IMR-90 (cell line): ENCODE data around the gene HOXB9. TPM values are rescaled to one million over a fixed set of nuclear protein-coding genes. Genes with fewer than 3 reads are reported as not detected.
A peak's percentile ranks its signal among the peaks of the same experiment; 100 is the strongest.

Experiments used
- ATAC-seq: fragments of 200-7000 bp; cut with Tn5 transposase; 2 replicates; pipeline ENCODE4 v1.9.1; 2020; ENCODE audit warnings: low read depth, mild to moderate bottlenecking, moderate library complexity
- BruUV-seq: library from RNA; stranded (reverse); fragments of 400-500 nt; replicated peaks from 2 replicates; lab custom pipeline; 2021; lab: Mats Ljungman, UMichigan
- CTCF ChIA-PET: fragments of 300-600 bp; formaldehyde crosslinking; extraction: SDS; loops from one replicate; lab custom pipeline; 2021; ENCODE audit warnings: antibody characterized with exemption; lab: Yijun Ruan, JAX
- POLR2A ChIA-PET: fragments of 300-600 bp; sonication (Branson Sonifier 250); formaldehyde crosslinking; loops from one replicate; lab custom pipeline; 2022; ENCODE audit warnings: antibody characterized with exemption; ENCODE audit not compliant: unreplicated experiment; lab: Charles Lee
- DNase-seq: peaks from one replicate; pipeline ENCODE4 v3.0.0; 2013
- H2AFZ ChIP-seq: replicated peaks from 2 replicates; pipeline ENCODE3; 2013; ENCODE audit warnings: low read length, mild to moderate bottlenecking; ENCODE audit not compliant: poor library complexity
- H2AK5ac ChIP-seq: 2 replicates; pipeline ENCODE4 v1.6.1; 2013; ENCODE audit warnings: low read depth, low read length, inconsistent platforms
- H2AK9ac ChIP-seq: replicated peaks from 2 replicates; pipeline ENCODE3; 2013; ENCODE audit warnings: mild to moderate bottlenecking, low read depth, low read length, moderate library complexity; ENCODE audit not compliant: poor library complexity
- H2BK120ac ChIP-seq: 2 replicates; pipeline ENCODE4 v1.6.1; 2013; ENCODE audit warnings: low read depth, low read length, inconsistent platforms
- H2BK15ac ChIP-seq: 3 replicates; pipeline ENCODE4 v1.6.1; 2013; ENCODE audit warnings: low read depth, low read length, inconsistent platforms
- H2BK20ac ChIP-seq: 2 replicates; pipeline ENCODE4 v1.6.1; 2013; ENCODE audit warnings: low read depth, mild to moderate bottlenecking, inconsistent platforms, low read length, moderate library complexity
- H2BK5ac ChIP-seq: 2 replicates; pipeline ENCODE4 v1.6.1; 2013; ENCODE audit warnings: mild to moderate bottlenecking, low read depth, low read length, inconsistent platforms; ENCODE audit not compliant: poor library complexity, severe bottlenecking
- H3K14ac ChIP-seq: replicated peaks from 2 replicates; pipeline ENCODE4 v1.6.1; 2013; ENCODE audit warnings: low read depth, low read length, inconsistent platforms
- H3K18ac ChIP-seq: 2 replicates; pipeline ENCODE4 v1.6.1; 2013; ENCODE audit warnings: low read depth, low read length, control low read depth
- H3K23ac ChIP-seq: 2 replicates; pipeline ENCODE4 v1.6.1; 2013; ENCODE audit warnings: low read depth, low read length, inconsistent platforms
- H3K27ac ChIP-seq: 2 replicates; pipeline ENCODE4 v1.5.1; 2013; ENCODE audit warnings: mild to moderate bottlenecking, control low read depth, low read length; ENCODE audit not compliant: insufficient read depth
- H3K27me3 ChIP-seq: 2 replicates; pipeline ENCODE4 v1.6.1; 2013; ENCODE audit warnings: low read length; ENCODE audit not compliant: control insufficient read depth, insufficient read depth
- H3K36me3 ChIP-seq: 2 replicates; pipeline ENCODE4 v1.6.1; 2013; ENCODE audit warnings: low read length, mixed read lengths; ENCODE audit not compliant: control insufficient read depth, insufficient read depth
- H3K4ac ChIP-seq: 2 replicates; pipeline ENCODE4 v1.6.1; 2013; ENCODE audit warnings: low read depth, low read length, inconsistent platforms
- H3K4me1 ChIP-seq: 2 replicates; pipeline ENCODE4 v1.6.1; 2013; ENCODE audit warnings: low read length, mixed read lengths; ENCODE audit not compliant: control insufficient read depth, insufficient read depth
- H3K4me2 ChIP-seq: 2 replicates; pipeline ENCODE4 v1.6.1; 2013; ENCODE audit warnings: low read depth, mild to moderate bottlenecking, control low read depth, low read length, moderate library complexity
- H3K4me3 ChIP-seq: 2 replicates; pipeline ENCODE4 v1.5.1; 2013; ENCODE audit warnings: low read depth, mild to moderate bottlenecking, control low read depth, low read length, moderate library complexity; ENCODE audit not compliant: insufficient read depth
- H3K56ac ChIP-seq: 2 replicates; pipeline ENCODE4 v1.6.1; 2013; ENCODE audit warnings: low read length, inconsistent platforms; ENCODE audit not compliant: insufficient read depth; ENCODE audit errors: extremely low read depth
- H3K79me1 ChIP-seq, 2 experiments: 2 replicates each; pipeline ENCODE4 v1.6.1; 2013; ENCODE audit warnings: low read length in 2 of 2, inconsistent platforms in 1 of 2, low read depth in 1 of 2
- H3K9ac ChIP-seq: 2 replicates; pipeline ENCODE4 v1.6.1; 2013; ENCODE audit warnings: low read depth, low read length, control low read depth
- H3K9me1 ChIP-seq: 2 replicates; pipeline ENCODE4 v1.6.1; 2013; ENCODE audit warnings: low read length, inconsistent platforms; ENCODE audit not compliant: insufficient read depth
- H3K9me3 ChIP-seq: 2 replicates; pipeline ENCODE4 v1.6.1; 2013; ENCODE audit warnings: low read length; ENCODE audit not compliant: control insufficient read depth, insufficient read depth
- H4K20me1 ChIP-seq: 2 replicates; pipeline ENCODE4 v1.6.1; 2013; ENCODE audit warnings: low read length, inconsistent platforms; ENCODE audit not compliant: insufficient read depth
- H4K5ac ChIP-seq: 2 replicates; pipeline ENCODE4 v1.6.1; 2013; ENCODE audit warnings: mild to moderate bottlenecking, low read depth, low read length, control low read depth
- H4K8ac ChIP-seq, 2 experiments: 2 replicates each; pipeline ENCODE4 v1.6.1; 2013; ENCODE audit warnings: low read depth in 2 of 2, low read length in 2 of 2, control low read depth in 1 of 2, inconsistent platforms in 1 of 2
- H4K91ac ChIP-seq: 2 replicates; pipeline ENCODE4 v1.6.1; 2013; ENCODE audit warnings: low read depth, low read length, inconsistent platforms; ENCODE audit not compliant: insufficient read depth
- BHLHE40 ChIP-seq: fragments of 150-350 bp; IDR thresholded peaks from 2 replicates; pipeline ENCODE4 v1.6.1; 2016; ENCODE audit warnings: mild to moderate bottlenecking, low read depth, low read length
- CEBPB ChIP-seq: IDR thresholded peaks from 2 replicates; pipeline ENCODE4 v1.6.1; 2012; ENCODE audit warnings: low read depth, low read length, improper control_type of control experiment
- CHD1 ChIP-seq: IDR thresholded peaks from 2 replicates; pipeline ENCODE4 v1.6.1; 2012; ENCODE audit warnings: low read depth, low read length, improper control_type of control experiment
- CTCF ChIP-seq: conservative IDR thresholded peaks from 2 replicates; pipeline ENCODE4 v1.5.1; 2012; ENCODE audit warnings: mild to moderate bottlenecking, low read depth, low read length, improper control_type of control experiment
- FOS ChIP-seq: fragments of 150-350 bp; IDR thresholded peaks from 2 replicates; pipeline ENCODE4 v1.6.1; 2016; ENCODE audit warnings: low read depth, low read length
- MAFK ChIP-seq: IDR thresholded peaks from 2 replicates; pipeline ENCODE4 v1.6.1; 2012; ENCODE audit warnings: low read depth, low read length, improper control_type of control experiment
- MAZ ChIP-seq: IDR thresholded peaks from 2 replicates; pipeline ENCODE4 v1.6.1; 2012; ENCODE audit warnings: low read depth, mild to moderate bottlenecking, low read length, improper control_type of control experiment, moderate library complexity, borderline replicate concordance
- MXI1 ChIP-seq: IDR thresholded peaks from 2 replicates; pipeline ENCODE4 v1.6.1; 2012; ENCODE audit warnings: low read depth, mild to moderate bottlenecking, low read length, moderate library complexity, borderline replicate concordance
- NFE2L2 ChIP-seq: fragments of 150-350 bp; IDR thresholded peaks from 2 replicates; pipeline ENCODE4 v1.6.1; 2016; ENCODE audit warnings: low read depth, mild to moderate bottlenecking, low read length
- RAD21 ChIP-seq: IDR thresholded peaks from 2 replicates; pipeline ENCODE4 v1.6.1; 2012; ENCODE audit warnings: low read length, improper control_type of control experiment
- RCOR1 ChIP-seq: IDR thresholded peaks from 2 replicates; pipeline ENCODE4 v1.6.1; 2012; ENCODE audit warnings: mild to moderate bottlenecking, low read length, improper control_type of control experiment; ENCODE audit not compliant: insufficient replicate concordance
- SMC3 ChIP-seq: fragments of 150-350 bp; IDR thresholded peaks from 2 replicates; pipeline ENCODE4 v1.6.1; 2016; ENCODE audit warnings: low read depth, mild to moderate bottlenecking, antibody characterized with exemption, low read length, moderate library complexity
- USF2 ChIP-seq: fragments of 150-350 bp; IDR thresholded peaks from 2 replicates; pipeline ENCODE4 v1.6.1; 2017; ENCODE audit warnings: mild to moderate bottlenecking, antibody characterized with exemption, low read length, low read depth
- WGBS, 2 experiments: methylation state at CpG; one replicate each; pipeline versions ENCODE4 v1.1.5 to v1.1.7; 2013; ENCODE audit warnings: missing lambda C conversion rate in 2 of 2; ENCODE audit not compliant: insufficient read length in 1 of 2; ENCODE audit errors: extremely low coverage in 2 of 2; 5-methylcytosine and 5-hydroxymethylcytosine counted together
- dilution Hi-C: fragments of 300-500 bp; cut with HindIII; formaldehyde crosslinking; loops from one replicate; pipeline ENCODE4 v1.14.3; 2018; ENCODE audit warnings: low sequenced_read_pairs; ENCODE audit not compliant: unreplicated experiment
- in situ Hi-C: fragments of 300-500 bp; cut with MboI; formaldehyde crosslinking; loops from 3 replicates; pipeline ENCODE4 v1.14.3; 2019; ENCODE audit warnings: low sequenced_read_pairs, inconsistent platforms, mixed read lengths
- intact Hi-C: fragments of 100-400 bp; cut with micrococcal nuclease; formaldehyde crosslinking; loops from 2 replicates; pipeline ENCODE4 v1.10.0; 2022
- polyA plus RNA-seq, 3 experiments: library from polyadenylated mRNA; depleted of rRNA; stranded (reverse); fragments of >200 nt; gene quantifications; 2 replicates each; pipeline ENCODE4 v1.2.3, GENCODE V29; 2012; ENCODE audit warnings: low replicate concordance in 1 of 3
- total RNA-seq: library from RNA; depleted of rRNA; stranded (reverse); fragments of >200 nt; gene quantifications from 2 replicates; pipeline ENCODE4 v1.2.3, GENCODE V29; 2012
- TF ChIP-seq, protein P1 (sequence below): fragments of 150-350 bp; IDR thresholded peaks from 2 replicates; pipeline ENCODE4 v1.6.1; 2016; ENCODE audit warnings: low read depth, mild to moderate bottlenecking, low read length, moderate library complexity, borderline replicate concordance

Gene HOXB9
- total and polyA plus RNA-seq, 2 of the 4 experiments (the other 2 are of a cell fraction), result 0.05 TPM; not detected in 1

GRCh38 chr17:48647103-48647962, 21.2 kb upstream of the HOXB9 start:
- CTCF ChIA-PET, result interaction anchor here (0.6 kb wide), 1 partner anchor 311 kb away, joined by 4 read pairs; no protein-coding TSS in a partner anchor
- DNase-seq, result no peak

More at GRCh38 chr17:48647103-48647962, 21.2 kb upstream of the HOXB9 start:
- in situ Hi-C loops (loop anchor here (10.0 kb wide), 1 partner anchor 57 kb away; no protein-coding TSS in a partner anchor), dilution Hi-C loops (no loop called here), intact Hi-C loops (no loop called here)
- Histone ChIP-seq H4K20me1 (no peaks in the 10 kb centered on the region), H4K91ac (no peak overlapping the region), H3K4me3 (peak overlapping the region; percentile 44), H3K4me1 (no peaks in the 10 kb centered on the region), H3K23ac (no peak overlapping the region; the same call in 1 of the 2 replicates), H4K8ac (no peak overlapping the region), H2BK120ac (no peak overlapping the region), H2AK9ac (peak overlapping the region; percentile 57), H3K9me3 (no peaks in the 10 kb centered on the region; the same call in 1 of the 2 replicates), H2AFZ (peak overlapping the region; percentile 79), H3K9ac (no peak overlapping the region), H2BK20ac (no peak overlapping the region), H3K18ac (no peak overlapping the region), H3K9me1 (no peaks in the 10 kb centered on the region), H4K5ac (no peak overlapping the region), H3K14ac (no peak overlapping the region; the same call in 1 of the 2 replicates), H3K4me2 (peak overlapping the region; percentile 86), H3K27ac (no peak overlapping the region), H3K27me3 (peaks cover 63% of the 10 kb centered on the region), H3K79me1 (no peaks in the 10 kb centered on the region), H3K4ac (no peak overlapping the region), H3K56ac (no peak overlapping the region), H2BK15ac (no peak overlapping the region), H2AK5ac (no peak overlapping the region), H3K36me3 (no peaks in the 10 kb centered on the region), H2BK5ac (no peak overlapping the region)
- BruUV-seq, result no TSS peak
- POLR2A ChIA-PET, result no interaction called here
- WGBS, 2 experiments, result 2% methylated on average over 17 of the region's 30 CpGs; no CpG with 5 or more reads in 1 of the 2 experiments
- no peak for TF ChIP-seq CTCF
- TF ChIP-seq MAZ, result no peak
- TF ChIP-seq RCOR1, result no peak
- no peak for TF ChIP-seq CEBPB
- no peak for TF ChIP-seq FOS
- TF ChIP-seq, protein P1, sequence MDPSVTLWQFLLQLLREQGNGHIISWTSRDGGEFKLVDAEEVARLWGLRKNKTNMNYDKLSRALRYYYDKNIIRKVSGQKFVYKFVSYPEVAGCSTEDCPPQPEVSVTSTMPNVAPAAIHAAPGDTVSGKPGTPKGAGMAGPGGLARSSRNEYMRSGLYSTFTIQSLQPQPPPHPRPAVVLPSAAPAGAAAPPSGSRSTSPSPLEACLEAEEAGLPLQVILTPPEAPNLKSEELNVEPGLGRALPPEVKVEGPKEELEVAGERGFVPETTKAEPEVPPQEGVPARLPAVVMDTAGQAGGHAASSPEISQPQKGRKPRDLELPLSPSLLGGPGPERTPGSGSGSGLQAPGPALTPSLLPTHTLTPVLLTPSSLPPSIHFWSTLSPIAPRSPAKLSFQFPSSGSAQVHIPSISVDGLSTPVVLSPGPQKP, result no peak
- TF ChIP-seq BHLHE40, result no peak
- no peak for TF ChIP-seq RAD21
- TF ChIP-seq NFE2L2, result no peak
- no peak for TF ChIP-seq MXI1
- TF ChIP-seq SMC3, result no peak
- TF ChIP-seq MAFK, result no peak
- TF ChIP-seq CHD1, result no peak
- no peak for TF ChIP-seq USF2
- peak; percentile 42 for ATAC-seq
